HEK293 (cell line): ENCODE results near the gene NUP88.

ENCODE experiments used
- CTCF ChIA-PET: fragments of 350-600 bp; formaldehyde crosslinking; extraction: SDS; loops from one replicate; lab custom pipeline; 2021; ENCODE audit warnings: antibody characterized with exemption; lab: Yijun Ruan, JAX
- POLR2A ChIA-PET: fragments of 300-600 bp; formaldehyde crosslinking; extraction: SDS; loops from one replicate; lab custom pipeline; 2020; ENCODE audit warnings: antibody characterized with exemption, inconsistent platforms; lab: Yijun Ruan, JAX
- H3K27ac ChIP-seq: fragments of 200-500 bp; sonication (Bioruptor generic); 2 replicates; pipeline ENCODE4 v1.5.1; 2014; ENCODE audit warnings: low read depth, low read length, control low read depth, inconsistent platforms; ENCODE audit errors: extremely low read depth
- H3K36me3 ChIP-seq, 2 experiments: fragments of 200-500 bp in 1 of 2; sonication (Bioruptor generic) in 1 of 2; 1 replicate in 1 of 2; 2 replicates in 1 of 2; pipeline ENCODE4 v1.5.1; 2014 to 2017; ENCODE audit warnings: inconsistent platforms in 2 of 2, low read length in 2 of 2; ENCODE audit not compliant: control insufficient read depth in 2 of 2, insufficient read depth in 1 of 2
- H3K4me1 ChIP-seq: fragments of 200-500 bp; sonication (Bioruptor generic); 2 replicates; pipeline ENCODE4 v1.5.1; 2014; ENCODE audit warnings: mild to moderate bottlenecking, low read length, inconsistent platforms; ENCODE audit not compliant: control insufficient read depth, insufficient read depth
- H3K4me3 ChIP-seq: 2 replicates; pipeline ENCODE4 v1.5.1; 2011; ENCODE audit warnings: low read depth, mild to moderate bottlenecking, control low read depth, low read length, moderate library complexity
- H3K9me3 ChIP-seq: fragments of 200-500 bp; sonication (Bioruptor generic); 2 replicates; pipeline ENCODE4 v1.5.1; 2014; ENCODE audit warnings: low read depth, low read length, inconsistent platforms; ENCODE audit not compliant: control insufficient read depth, insufficient read depth
- ZBTB17 ChIP-seq: fragments of 450-650 bp; formaldehyde crosslinking; IDR thresholded peaks from 2 replicates; pipeline ENCODE4 v1.5.1; 2016; ENCODE audit warnings: missing biosample characterization, missing genetic modification characterization
- ZBTB8A ChIP-seq: fragments of 450-650 bp; formaldehyde crosslinking; IDR thresholded peaks from 2 replicates; pipeline ENCODE4 v1.5.1; 2016; ENCODE audit warnings: missing biosample characterization, missing genetic modification characterization
- ZNF10 ChIP-seq: fragments of 450-650 bp; formaldehyde crosslinking; IDR thresholded peaks from 2 replicates; pipeline ENCODE4 v1.5.1; 2017; ENCODE audit warnings: missing biosample characterization, missing genetic modification characterization
- ZNF112 ChIP-seq: fragments of 450-650 bp; formaldehyde crosslinking; IDR thresholded peaks from 2 replicates; pipeline ENCODE4 v1.5.0; 2017; ENCODE audit warnings: missing biosample characterization, missing genetic modification characterization
- ZNF146 ChIP-seq: fragments of 450-650 bp; formaldehyde crosslinking; IDR thresholded peaks from 2 replicates; pipeline ENCODE4 v1.5.1; 2016; ENCODE audit warnings: missing biosample characterization, missing genetic modification characterization
- ZNF239 ChIP-seq: fragments of 450-650 bp; formaldehyde crosslinking; IDR thresholded peaks from 2 replicates; pipeline ENCODE4 v1.5.1; 2016; ENCODE audit warnings: missing biosample characterization, missing genetic modification characterization
- ZNF426 ChIP-seq: fragments of 450-650 bp; formaldehyde crosslinking; IDR thresholded peaks from 2 replicates; pipeline ENCODE4 v1.5.1; 2017; ENCODE audit warnings: missing biosample characterization, missing genetic modification characterization, mild to moderate bottlenecking, inconsistent platforms, moderate library complexity
- ZNF449 ChIP-seq: fragments of 450-650 bp; formaldehyde crosslinking; IDR thresholded peaks from 2 replicates; pipeline ENCODE4 v1.5.1; 2017; ENCODE audit warnings: missing biosample characterization, mild to moderate bottlenecking, missing genetic modification characterization, moderate library complexity
- ZNF501 ChIP-seq: fragments of 450-650 bp; formaldehyde crosslinking; IDR thresholded peaks from 2 replicates; pipeline ENCODE4 v1.5.1; 2016; ENCODE audit warnings: missing biosample characterization, missing genetic modification characterization
- ZNF518A ChIP-seq: fragments of 450-650 bp; formaldehyde crosslinking; conservative IDR thresholded peaks from 2 replicates; pipeline ENCODE4 v1.5.1; 2016; ENCODE audit warnings: low read depth, missing biosample characterization, missing genetic modification characterization
- ZNF555 ChIP-seq: fragments of 450-650 bp; formaldehyde crosslinking; conservative IDR thresholded peaks from 2 replicates; pipeline ENCODE4 v1.5.1; 2017; ENCODE audit warnings: missing biosample characterization, mild to moderate bottlenecking, missing genetic modification characterization, inconsistent platforms
- ZNF585B ChIP-seq: fragments of 450-650 bp; formaldehyde crosslinking; IDR thresholded peaks from 2 replicates; pipeline ENCODE4 v1.5.1; 2016; ENCODE audit warnings: missing biosample characterization, missing genetic modification characterization
- ZNF707 ChIP-seq: fragments of 450-650 bp; formaldehyde crosslinking; IDR thresholded peaks from 2 replicates; pipeline ENCODE4 v1.5.1; 2016; ENCODE audit warnings: missing biosample characterization, missing genetic modification characterization
- ZNF785 ChIP-seq: fragments of 450-650 bp; formaldehyde crosslinking; IDR thresholded peaks from 2 replicates; pipeline ENCODE4 v1.5.1; 2016; ENCODE audit warnings: missing biosample characterization, missing genetic modification characterization
- ZSCAN16 ChIP-seq: fragments of 450-650 bp; formaldehyde crosslinking; IDR thresholded peaks from 2 replicates; pipeline ENCODE4 v1.5.1; 2016; ENCODE audit warnings: missing biosample characterization, missing genetic modification characterization
- TF ChIP-seq, protein P1 (sequence below): fragments of 450-650 bp; formaldehyde crosslinking; IDR thresholded peaks from 2 replicates; pipeline ENCODE4 v1.5.1; 2017; ENCODE audit warnings: missing biosample characterization, missing genetic modification characterization
- TF ChIP-seq, protein P2 (sequence below): fragments of 450-650 bp; formaldehyde crosslinking; IDR thresholded peaks from 2 replicates; pipeline ENCODE4 v1.5.0; 2017; ENCODE audit warnings: missing biosample characterization, missing genetic modification characterization, borderline replicate concordance

The NUP88 gene

DNA sequence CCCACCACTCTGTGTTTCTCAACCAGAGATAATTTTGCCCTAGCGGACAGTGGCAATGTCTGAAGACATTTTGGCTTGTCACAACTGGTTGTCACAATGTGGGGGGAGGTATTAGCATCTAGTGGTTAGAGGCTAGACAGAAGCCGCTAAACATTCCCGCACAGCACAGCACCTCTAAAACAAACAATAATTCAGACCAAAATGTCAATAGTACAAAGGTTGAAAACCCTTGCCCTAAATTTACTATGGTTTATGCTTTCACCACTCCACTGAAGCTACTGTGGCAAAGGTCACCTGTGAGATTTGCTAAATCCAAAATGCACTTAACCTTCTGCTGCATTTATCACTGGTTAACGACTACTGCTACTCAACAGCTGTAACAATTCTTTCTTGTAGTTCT, 14.1 kb downstream of the NUP88 start:
- peaks cover 88 to 94% of the 10 kb centered on the region in 2 experiments for H3K36me3 ChIP-seq
- no peak overlapping the region for H3K27ac ChIP-seq
- no peaks in the 10 kb centered on the region for H3K4me1 ChIP-seq
- POLR2A ChIA-PET: interaction anchor here (1.1 kb wide), 2 partner anchors 25 to 81 kb away, joined by 3 read pairs; partner anchors contain the start of genes DERL2 and MIS12
- CTCF ChIA-PET: interaction anchor here (1.5 to 2.0 kb wide), 3 partner anchors 34 to 155 kb away, joined by 4 to 11 read pairs (median 5); partner anchors contain the start of gene C1QBP
- H3K4me3 ChIP-seq: no peak overlapping the region
- H3K9me3 ChIP-seq: no peaks in the 10 kb centered on the region
- TF ChIP-seq ZNF10 (tag by site-specific recombination) (no peak), ZBTB17 (tag by site-specific recombination) (no peak)

DNA sequence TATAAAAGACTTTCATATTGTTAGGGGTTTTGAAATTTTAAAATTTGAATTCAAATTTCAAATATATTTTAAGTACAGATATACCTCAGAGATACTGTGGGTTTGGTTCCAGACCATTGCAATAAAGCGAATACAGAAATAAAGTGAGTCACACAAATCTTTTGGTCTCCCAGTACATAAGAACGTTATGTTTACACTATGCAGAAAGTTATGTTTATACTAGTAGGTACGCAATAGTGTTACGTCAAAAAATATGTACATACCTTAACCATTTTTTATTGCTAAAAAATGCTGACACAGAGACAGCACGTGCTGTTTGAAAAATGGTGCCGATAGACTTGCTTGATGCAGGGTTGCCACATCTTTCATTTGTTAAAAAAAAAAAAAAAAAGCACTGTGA, 19.7 kb downstream of the NUP88 start:
- no peak overlapping the region for H3K4me3 ChIP-seq
- H3K27ac ChIP-seq: no peak overlapping the region
- no peak for TF ChIP-seq ZNF146 (tag by site-specific recombination)
- TF ChIP-seq ZNF785 (tag by site-specific recombination): no peak
- TF ChIP-seq ZNF518A: no peak
- TF ChIP-seq ZSCAN16 (tag by site-specific recombination): no peak
- no peak for TF ChIP-seq ZNF585B (tag by site-specific recombination)
- TF ChIP-seq, protein P1, sequence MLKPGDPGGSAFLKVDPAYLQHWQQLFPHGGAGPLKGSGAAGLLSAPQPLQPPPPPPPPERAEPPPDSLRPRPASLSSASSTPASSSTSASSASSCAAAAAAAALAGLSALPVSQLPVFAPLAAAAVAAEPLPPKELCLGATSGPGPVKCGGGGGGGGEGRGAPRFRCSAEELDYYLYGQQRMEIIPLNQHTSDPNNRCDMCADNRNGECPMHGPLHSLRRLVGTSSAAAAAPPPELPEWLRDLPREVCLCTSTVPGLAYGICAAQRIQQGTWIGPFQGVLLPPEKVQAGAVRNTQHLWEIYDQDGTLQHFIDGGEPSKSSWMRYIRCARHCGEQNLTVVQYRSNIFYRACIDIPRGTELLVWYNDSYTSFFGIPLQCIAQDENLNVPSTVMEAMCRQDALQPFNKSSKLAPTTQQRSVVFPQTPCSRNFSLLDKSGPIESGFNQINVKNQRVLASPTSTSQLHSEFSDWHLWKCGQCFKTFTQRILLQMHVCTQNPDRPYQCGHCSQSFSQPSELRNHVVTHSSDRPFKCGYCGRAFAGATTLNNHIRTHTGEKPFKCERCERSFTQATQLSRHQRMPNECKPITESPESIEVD (tag by site-specific recombination): no peak
- TF ChIP-seq ZNF707: no peak
- TF ChIP-seq ZBTB8A: no peak
- TF ChIP-seq ZNF112 (tag by site-specific recombination): no peak
- no peak for TF ChIP-seq ZNF555 (tag by site-specific recombination)
- TF ChIP-seq ZNF501: no peak
- TF ChIP-seq ZNF426 (tag by site-specific recombination): no peak
- TF ChIP-seq ZNF449: no peak
- no peak for TF ChIP-seq ZNF239 (tag by site-specific recombination)
- TF ChIP-seq, protein P2, sequence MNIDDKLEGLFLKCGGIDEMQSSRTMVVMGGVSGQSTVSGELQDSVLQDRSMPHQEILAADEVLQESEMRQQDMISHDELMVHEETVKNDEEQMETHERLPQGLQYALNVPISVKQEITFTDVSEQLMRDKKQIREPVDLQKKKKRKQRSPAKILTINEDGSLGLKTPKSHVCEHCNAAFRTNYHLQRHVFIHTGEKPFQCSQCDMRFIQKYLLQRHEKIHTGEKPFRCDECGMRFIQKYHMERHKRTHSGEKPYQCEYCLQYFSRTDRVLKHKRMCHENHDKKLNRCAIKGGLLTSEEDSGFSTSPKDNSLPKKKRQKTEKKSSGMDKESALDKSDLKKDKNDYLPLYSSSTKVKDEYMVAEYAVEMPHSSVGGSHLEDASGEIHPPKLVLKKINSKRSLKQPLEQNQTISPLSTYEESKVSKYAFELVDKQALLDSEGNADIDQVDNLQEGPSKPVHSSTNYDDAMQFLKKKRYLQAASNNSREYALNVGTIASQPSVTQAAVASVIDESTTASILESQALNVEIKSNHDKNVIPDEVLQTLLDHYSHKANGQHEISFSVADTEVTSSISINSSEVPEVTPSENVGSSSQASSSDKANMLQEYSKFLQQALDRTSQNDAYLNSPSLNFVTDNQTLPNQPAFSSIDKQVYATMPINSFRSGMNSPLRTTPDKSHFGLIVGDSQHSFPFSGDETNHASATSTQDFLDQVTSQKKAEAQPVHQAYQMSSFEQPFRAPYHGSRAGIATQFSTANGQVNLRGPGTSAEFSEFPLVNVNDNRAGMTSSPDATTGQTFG (tag by site-specific recombination): no peak
- H3K4me1 ChIP-seq: no peaks in the 10 kb centered on the region
- H3K9me3 ChIP-seq: no peaks in the 10 kb centered on the region
- H3K36me3 ChIP-seq: peaks cover 84 to 94% of the 10 kb centered on the region in 2 experiments
- ChIA-PET POLR2A (no interaction called here), CTCF (interaction anchor here (0.6 to 0.9 kb wide), 2 partner anchors 10 to 39 kb away, joined by 3 to 4 read pairs; no protein-coding TSS in a partner anchor)
